Measurements from ENCODE around the gene PARD3B.

The PARD3B gene

DNA sequence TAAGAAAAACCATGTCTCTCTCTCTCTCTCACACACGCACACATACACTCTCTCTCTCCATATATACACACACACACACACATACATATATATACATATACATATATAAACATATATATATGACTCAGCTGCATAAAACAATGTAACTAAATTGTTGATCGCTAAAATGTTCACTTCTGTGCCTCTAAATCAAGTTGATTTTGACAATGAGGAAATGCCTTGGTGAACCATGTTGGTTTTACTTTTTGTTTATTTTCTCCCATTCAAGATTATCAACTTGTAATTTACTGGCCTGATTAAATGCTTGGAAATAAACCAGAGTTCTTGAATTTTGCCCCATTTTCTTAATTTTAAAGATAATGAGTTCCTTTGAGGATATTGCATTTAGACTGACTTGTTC lies 500.4 kb downstream of the PARD3B start:
- no peaks in the 10 kb centered on the region for H3K79me2 ChIP-seq (ENCODE audit: insufficient read depth, low read length)
- no peak overlapping the region for H2AFZ ChIP-seq (ENCODE audit: low read depth, low read length)
- TF ChIP-seq, protein P1, sequence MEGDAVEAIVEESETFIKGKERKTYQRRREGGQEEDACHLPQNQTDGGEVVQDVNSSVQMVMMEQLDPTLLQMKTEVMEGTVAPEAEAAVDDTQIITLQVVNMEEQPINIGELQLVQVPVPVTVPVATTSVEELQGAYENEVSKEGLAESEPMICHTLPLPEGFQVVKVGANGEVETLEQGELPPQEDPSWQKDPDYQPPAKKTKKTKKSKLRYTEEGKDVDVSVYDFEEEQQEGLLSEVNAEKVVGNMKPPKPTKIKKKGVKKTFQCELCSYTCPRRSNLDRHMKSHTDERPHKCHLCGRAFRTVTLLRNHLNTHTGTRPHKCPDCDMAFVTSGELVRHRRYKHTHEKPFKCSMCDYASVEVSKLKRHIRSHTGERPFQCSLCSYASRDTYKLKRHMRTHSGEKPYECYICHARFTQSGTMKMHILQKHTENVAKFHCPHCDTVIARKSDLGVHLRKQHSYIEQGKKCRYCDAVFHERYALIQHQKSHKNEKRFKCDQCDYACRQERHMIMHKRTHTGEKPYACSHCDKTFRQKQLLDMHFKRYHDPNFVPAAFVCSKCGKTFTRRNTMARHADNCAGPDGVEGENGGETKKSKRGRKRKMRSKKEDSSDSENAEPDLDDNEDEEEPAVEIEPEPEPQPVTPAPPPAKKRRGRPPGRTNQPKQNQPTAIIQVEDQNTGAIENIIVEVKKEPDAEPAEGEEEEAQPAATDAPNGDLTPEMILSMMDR (IDR thresholded peaks at IDR 0.05; ENCODE audit: borderline replicate concordance, extremely low read depth, low read length, poor library complexity, severe bottlenecking): no peak
- TF ChIP-seq EZH2 (IDR thresholded peaks at IDR 0.05; ENCODE audit: borderline replicate concordance, low read depth, low read length, severe bottlenecking): no peak
- no peak overlapping the region for H3K4me3 ChIP-seq (ENCODE audit: low read depth in 1 of 2, low read length in 2 of 2)
- DNase-seq (no peak), ATAC-seq (ENCODE audit: insufficient read depth, low read depth) (no peak)
- H3K4me2 ChIP-seq (ENCODE audit: insufficient read depth, low read length): no peak overlapping the region
- H4K20me1 ChIP-seq (ENCODE audit: insufficient read depth, low read length): no peaks in the 10 kb centered on the region
- H3K27me3 ChIP-seq (ENCODE audit: insufficient read depth, low read length, poor library complexity): no peaks in the 10 kb centered on the region
- H3K27ac ChIP-seq (ENCODE audit: low read length): no peak overlapping the region
- no peaks in the 10 kb centered on the region for H3K4me1 ChIP-seq (ENCODE audit: insufficient read depth, low read length)
- H3K9me3 ChIP-seq (ENCODE audit: insufficient read depth, low read length, severe bottlenecking): no peaks in the 10 kb centered on the region
- H3K9ac ChIP-seq (ENCODE audit: low read depth, low read length): no peak overlapping the region
- H3K36me3 ChIP-seq (ENCODE audit: insufficient read depth, low read length): no peaks in the 10 kb centered on the region

DNA sequence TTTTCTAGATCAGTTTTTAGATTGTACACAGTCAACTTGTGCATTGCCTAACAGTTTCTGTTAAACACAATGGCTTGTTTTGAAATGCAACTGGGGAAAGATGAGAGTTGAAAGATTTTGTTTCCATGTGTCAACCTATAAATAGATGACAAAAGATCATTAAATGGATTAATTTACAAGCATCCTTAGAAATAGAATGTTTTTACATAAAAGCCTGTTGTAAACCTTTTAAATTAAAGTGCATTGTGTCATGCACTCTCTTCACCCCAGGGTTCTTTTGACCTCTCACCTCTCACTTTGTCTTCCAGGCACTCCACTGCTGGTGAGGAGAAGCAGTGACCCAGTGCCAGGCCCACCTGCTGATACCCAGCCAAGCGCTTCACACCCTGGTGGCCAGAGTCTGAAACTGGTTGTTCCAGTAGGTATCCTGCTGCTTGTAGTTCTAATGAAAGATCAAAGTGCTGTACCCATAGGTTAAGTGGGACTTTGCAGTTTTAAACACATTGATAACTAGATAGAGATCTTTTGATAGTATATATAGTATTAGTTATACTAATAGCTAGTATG lies 502.1 kb downstream of the PARD3B start:
- no peak for ATAC-seq (ENCODE audit: insufficient read depth, low read depth)
- H3K4me2 ChIP-seq (ENCODE audit: insufficient read depth, low read length): no peak overlapping the region
- no peaks in the 10 kb centered on the region for H3K36me3 ChIP-seq (ENCODE audit: insufficient read depth, low read length)
- no peak for DNase-seq
- TF ChIP-seq, protein P1 (IDR thresholded peaks at IDR 0.05; ENCODE audit: borderline replicate concordance, extremely low read depth, low read length, poor library complexity, severe bottlenecking): no peak
- TF ChIP-seq EZH2 (IDR thresholded peaks at IDR 0.05; ENCODE audit: borderline replicate concordance, low read depth, low read length, severe bottlenecking): no peak
- H3K4me3 ChIP-seq (ENCODE audit: low read depth in 1 of 2, low read length in 2 of 2): no peak overlapping the region
- no peaks in the 10 kb centered on the region for H3K79me2 ChIP-seq (ENCODE audit: insufficient read depth, low read length)
- no peak overlapping the region for H3K9ac ChIP-seq (ENCODE audit: low read depth, low read length)
- H3K9me3 ChIP-seq (ENCODE audit: insufficient read depth, low read length, severe bottlenecking): no peaks in the 10 kb centered on the region
- H3K27me3 ChIP-seq (ENCODE audit: insufficient read depth, low read length, poor library complexity): no peaks in the 10 kb centered on the region
- no peak overlapping the region for H3K27ac ChIP-seq (ENCODE audit: low read length)
- no peak overlapping the region for H2AFZ ChIP-seq (ENCODE audit: low read depth, low read length)
- H4K20me1 ChIP-seq (ENCODE audit: insufficient read depth, low read length): no peaks in the 10 kb centered on the region
- H3K4me1 ChIP-seq (ENCODE audit: insufficient read depth, low read length): no peaks in the 10 kb centered on the region

DNA sequence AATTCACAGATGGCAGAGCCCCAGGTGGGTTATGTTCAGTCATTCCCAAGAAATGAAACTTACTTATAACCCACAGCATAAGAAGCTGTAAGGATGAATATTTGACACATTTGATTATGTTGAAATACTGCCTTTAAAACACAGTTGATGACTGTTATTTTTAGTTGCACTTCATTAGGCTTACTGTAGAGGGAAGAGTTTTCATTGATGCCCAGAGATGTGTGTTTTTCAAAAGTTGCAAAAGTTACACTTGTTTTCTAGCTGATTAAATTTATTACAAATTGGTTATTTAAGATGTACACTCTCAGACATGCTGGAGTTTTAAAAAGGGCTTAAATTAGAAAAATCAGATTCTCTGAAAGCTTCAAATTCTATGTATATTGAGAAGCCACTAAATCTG lies 506.1 kb downstream of the PARD3B start:
- Histone ChIP-seq H3K27me3 (ENCODE audit: insufficient read depth, low read length, poor library complexity) (no peaks in the 10 kb centered on the region), H3K9me3 (ENCODE audit: insufficient read depth, low read length, severe bottlenecking) (no peaks in the 10 kb centered on the region), H3K9ac (ENCODE audit: low read depth, low read length) (no peak overlapping the region), H3K27ac (ENCODE audit: low read length) (no peak overlapping the region), H3K4me3 (ENCODE audit: low read depth in 1 of 2, low read length in 2 of 2) (no peak overlapping the region), H2AFZ (ENCODE audit: low read depth, low read length) (no peak overlapping the region), H3K4me1 (ENCODE audit: insufficient read depth, low read length) (no peaks in the 10 kb centered on the region), H4K20me1 (ENCODE audit: insufficient read depth, low read length) (no peaks in the 10 kb centered on the region), H3K4me2 (ENCODE audit: insufficient read depth, low read length) (no peak overlapping the region), H3K79me2 (ENCODE audit: insufficient read depth, low read length) (no peaks in the 10 kb centered on the region), H3K36me3 (ENCODE audit: insufficient read depth, low read length) (no peaks in the 10 kb centered on the region)
- TF ChIP-seq, protein P1 (IDR thresholded peaks at IDR 0.05; ENCODE audit: borderline replicate concordance, extremely low read depth, low read length, poor library complexity, severe bottlenecking): no peak
- no peak for TF ChIP-seq EZH2 (IDR thresholded peaks at IDR 0.05; ENCODE audit: borderline replicate concordance, low read depth, low read length, severe bottlenecking)
- no peak for ATAC-seq (ENCODE audit: insufficient read depth, low read depth)
- DNase-seq: no peak

DNA sequence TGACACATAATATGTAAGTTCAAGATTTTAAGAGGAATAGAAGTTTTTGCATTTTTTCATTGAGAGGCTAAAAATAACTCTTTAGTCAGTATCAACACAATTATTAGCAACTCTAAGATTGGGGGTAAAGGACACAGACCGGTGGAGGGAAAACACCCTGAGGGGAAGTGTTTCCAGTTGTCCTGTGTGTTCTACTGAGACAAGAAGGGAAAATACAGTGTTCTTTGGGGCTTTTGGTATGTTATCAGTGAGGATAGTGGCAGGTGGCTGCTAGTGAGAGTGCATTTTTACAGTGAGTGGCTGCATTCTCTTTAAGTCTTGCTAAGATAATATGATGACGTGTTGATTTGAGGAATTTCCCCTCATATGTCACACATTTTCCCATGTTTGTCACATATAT lies 507.5 kb downstream of the PARD3B start:
- no peak overlapping the region for H3K4me3 ChIP-seq (ENCODE audit: low read depth in 1 of 2, low read length in 2 of 2)
- no peak for ATAC-seq (ENCODE audit: insufficient read depth, low read depth)

More for the DNA sequence above, 507.5 kb downstream of the PARD3B start:
- TF ChIP-seq, protein P1 (IDR thresholded peaks at IDR 0.05; ENCODE audit: borderline replicate concordance, extremely low read depth, low read length, poor library complexity, severe bottlenecking): no peak
- no peak for TF ChIP-seq EZH2 (IDR thresholded peaks at IDR 0.05; ENCODE audit: borderline replicate concordance, low read depth, low read length, severe bottlenecking)
- H3K27ac ChIP-seq (ENCODE audit: low read length): no peak overlapping the region
- no peak overlapping the region for H3K9ac ChIP-seq (ENCODE audit: low read depth, low read length)
- H3K36me3 ChIP-seq (ENCODE audit: insufficient read depth, low read length): no peaks in the 10 kb centered on the region
- no peak overlapping the region for H3K4me2 ChIP-seq (ENCODE audit: insufficient read depth, low read length)
- no peaks in the 10 kb centered on the region for H3K79me2 ChIP-seq (ENCODE audit: insufficient read depth, low read length)
- no peak overlapping the region for H2AFZ ChIP-seq (ENCODE audit: low read depth, low read length)
- DNase-seq: no peak
- no peaks in the 10 kb centered on the region for H3K27me3 ChIP-seq (ENCODE audit: insufficient read depth, low read length, poor library complexity)
- no peaks in the 10 kb centered on the region for H3K9me3 ChIP-seq (ENCODE audit: insufficient read depth, low read length, severe bottlenecking)
- no peaks in the 10 kb centered on the region for H3K4me1 ChIP-seq (ENCODE audit: insufficient read depth, low read length)
- no peaks in the 10 kb centered on the region for H4K20me1 ChIP-seq (ENCODE audit: insufficient read depth, low read length)

Measured in DND-41 (cell line).